MV-4-11 (cell line): ENCODE data around the gene ARHGEF19.
"Not testable (repeated sequence)": the region's sequence is repeated elsewhere in the genome, so short reads cannot be mapped to it uniquely, and the experiment has no call there.

ENCODE experiments used
- DNase-seq: peaks from one replicate; lab custom pipeline; 2025; lab: John Stamatoyannopoulos, UW

The ARHGEF19 gene

GRCh38 chr1:16243936-16244649 lies 31.6 kb upstream of the ARHGEF19 start:
- DNase-seq = peak; percentile 72

- DNase-seq = no peak
These were observed 30.8 kb upstream of the ARHGEF19 start for GRCh38 chr1:16243215-16243610.

GRCh38 chr1:16242556-16243214 lies 30.2 kb upstream of the ARHGEF19 start:
- no peak for DNase-seq

DNA sequence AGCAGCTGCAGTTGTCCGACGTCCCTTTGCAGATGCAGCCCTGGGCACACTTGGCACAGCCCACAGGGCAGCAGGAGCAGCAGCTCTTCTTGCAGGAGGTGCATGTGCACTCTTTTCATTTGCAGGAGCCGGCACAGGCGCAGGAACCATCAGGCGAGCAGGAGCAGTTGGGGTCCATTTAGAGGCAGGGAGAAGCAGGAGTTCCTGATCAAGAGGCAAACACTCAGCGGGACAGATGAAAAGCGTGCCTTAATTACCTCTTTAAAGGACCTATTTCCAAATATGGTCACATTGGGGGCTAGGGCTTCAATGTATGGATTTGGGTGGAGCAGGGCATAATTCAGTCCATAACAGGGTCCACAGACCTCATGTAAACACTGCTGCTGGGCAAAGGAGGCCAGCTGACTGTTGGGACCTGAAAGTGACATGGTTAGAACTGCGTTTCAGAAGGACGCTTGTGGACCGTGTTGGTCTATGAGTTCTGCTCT lies 28.8 kb upstream of the ARHGEF19 start:
- no peak for DNase-seq

DNA sequence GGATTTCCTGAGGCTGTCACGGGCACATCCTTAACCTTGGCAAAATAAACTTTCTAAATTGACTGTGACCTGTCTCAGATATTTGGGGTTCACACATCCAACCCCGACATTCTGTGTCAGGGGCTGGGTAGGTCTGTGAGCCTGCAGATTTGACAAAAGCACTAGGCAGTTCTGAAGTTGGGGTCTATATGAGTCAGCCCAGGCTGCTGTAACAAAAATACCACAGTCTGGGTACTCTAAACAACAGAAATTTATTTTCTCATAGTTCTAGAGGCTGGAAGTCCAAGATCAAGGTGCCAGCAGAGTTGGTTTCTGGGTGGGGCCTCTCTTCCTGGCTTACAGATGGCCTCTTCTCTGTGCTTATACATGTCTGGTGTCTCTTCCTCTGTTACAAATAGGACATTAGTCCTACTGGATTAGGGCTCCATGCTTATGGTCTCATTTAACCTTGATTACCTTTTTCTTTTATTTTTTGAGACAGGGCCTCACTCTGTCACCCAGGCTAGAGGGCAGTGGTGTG lies 27.6 kb upstream of the ARHGEF19 start:
- no peak for DNase-seq

- no peak for DNase-seq
These were observed 24.9 kb upstream of the ARHGEF19 start for GRCh38 chr1:16237343-16237830.

DNA sequence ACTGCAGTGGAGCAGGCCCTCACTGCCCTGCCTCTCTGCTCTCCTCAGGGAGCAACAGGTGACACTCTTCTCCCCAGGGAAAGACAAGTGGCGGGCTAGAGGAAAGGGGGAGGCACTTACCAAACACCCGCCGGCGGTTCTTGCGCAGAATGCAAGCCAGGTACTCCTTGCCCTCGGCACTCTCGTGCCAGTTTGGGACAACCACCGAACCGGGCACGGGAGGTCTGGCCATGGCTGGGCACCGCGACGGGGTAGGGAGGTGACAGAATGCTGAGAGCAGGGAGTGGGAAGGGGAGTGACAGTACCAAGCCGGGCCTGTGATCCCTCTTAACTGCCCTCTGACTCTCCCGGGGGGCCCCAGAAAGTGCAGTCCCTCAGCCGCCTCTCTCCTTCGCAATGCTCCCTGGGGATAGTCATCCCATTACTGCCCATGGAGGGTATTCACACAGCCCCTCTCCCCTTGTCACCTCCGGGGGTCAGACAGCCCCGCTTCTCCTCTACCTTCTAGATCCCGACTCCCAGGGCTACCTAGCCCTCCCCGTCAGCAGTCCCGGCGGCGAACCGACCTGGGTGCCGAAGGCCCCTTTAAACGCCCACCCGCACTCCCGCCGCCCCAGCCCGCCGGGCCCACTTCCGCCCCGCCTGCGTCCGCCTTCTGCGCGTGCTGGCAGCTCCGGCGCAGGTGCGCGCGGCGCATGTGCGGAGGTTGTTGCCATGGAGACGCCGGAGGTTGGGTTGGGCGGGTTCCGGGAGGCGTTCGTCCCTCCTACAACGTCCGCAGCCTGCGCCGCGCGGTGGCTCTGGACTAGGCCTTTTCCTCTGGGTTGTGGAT lies 24.3 kb upstream of the ARHGEF19 start, which contains the start of gene CPLANE2:
Gene CPLANE2, minus strand, starts transcription at position 673 of the 832 bp plus-strand sequence. Its CDS starts 441 bp downstream, at position 232.
- DNase-seq = peak; percentile 78

- DNase-seq = peak; percentile 44
These were observed 23.6 kb upstream of the ARHGEF19 start for GRCh38 chr1:16235944-16236510.

DNA sequence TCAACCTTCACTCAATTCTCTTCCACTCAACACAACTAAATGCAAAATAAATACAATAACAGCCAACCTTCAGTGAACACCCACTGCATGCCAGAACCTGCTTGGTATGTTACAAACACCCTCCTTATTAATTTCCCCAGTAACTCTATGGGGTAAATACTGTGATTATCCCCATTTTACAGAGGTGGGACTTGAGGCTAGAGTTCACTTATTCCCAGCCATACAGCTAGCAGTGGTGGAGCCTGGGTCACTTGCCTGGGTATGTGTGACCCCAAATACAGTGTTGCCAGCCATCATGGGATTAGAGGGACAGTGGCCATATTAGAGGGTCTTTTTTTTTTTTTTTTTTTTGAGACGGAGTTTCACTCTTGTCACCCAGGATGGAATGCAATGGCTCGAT lies 22.9 kb upstream of the ARHGEF19 start:
- no peak for DNase-seq

DNA sequence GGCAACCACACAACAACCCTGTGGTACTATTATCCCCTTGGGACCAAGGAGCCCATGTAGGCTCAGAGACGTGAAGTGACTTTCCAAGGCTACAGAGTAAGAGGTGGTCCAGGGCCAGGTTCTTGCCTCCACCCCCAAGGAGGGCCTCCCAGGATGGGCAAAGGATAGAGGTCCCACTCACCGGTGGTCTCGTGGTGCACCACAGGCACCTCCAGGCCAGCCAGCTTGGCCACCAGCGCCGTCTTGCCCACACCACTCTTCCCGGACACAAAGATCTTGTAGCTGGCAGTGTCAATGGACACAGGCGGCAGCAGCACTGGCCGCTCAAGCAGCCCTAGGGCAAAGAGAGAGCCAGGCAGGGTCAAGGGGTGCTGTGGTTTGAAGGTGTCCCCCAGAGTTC lies 21.0 kb upstream of the ARHGEF19 start:
- no peak for DNase-seq

DNA sequence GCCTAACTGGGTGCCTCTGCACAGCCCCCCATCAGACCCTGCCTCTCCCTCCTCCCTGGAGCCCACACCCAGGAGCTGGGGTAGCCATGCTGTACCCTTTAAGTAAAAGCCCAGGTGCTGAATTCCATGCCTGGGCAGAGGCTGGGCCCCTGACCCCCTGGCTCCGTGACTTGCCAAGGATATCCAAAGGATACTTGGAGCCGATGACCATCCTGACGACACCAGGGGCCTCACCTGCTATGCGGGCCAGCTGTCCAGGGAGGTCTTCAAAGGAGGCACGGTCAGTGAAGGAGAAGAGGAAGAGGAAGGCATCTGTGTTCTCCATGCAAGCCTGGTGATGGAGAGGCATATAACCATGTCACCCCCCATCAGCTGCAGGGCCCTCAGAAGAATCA lies 19.9 kb upstream of the ARHGEF19 start:
- no peak for DNase-seq

GRCh38 chr1:16231331-16232315 lies 19.2 kb upstream of the ARHGEF19 start:
- DNase-seq = no peak

- DNase-seq = no peak
These were observed 18.3 kb upstream of the ARHGEF19 start for GRCh38 chr1:16230744-16231143.

DNA sequence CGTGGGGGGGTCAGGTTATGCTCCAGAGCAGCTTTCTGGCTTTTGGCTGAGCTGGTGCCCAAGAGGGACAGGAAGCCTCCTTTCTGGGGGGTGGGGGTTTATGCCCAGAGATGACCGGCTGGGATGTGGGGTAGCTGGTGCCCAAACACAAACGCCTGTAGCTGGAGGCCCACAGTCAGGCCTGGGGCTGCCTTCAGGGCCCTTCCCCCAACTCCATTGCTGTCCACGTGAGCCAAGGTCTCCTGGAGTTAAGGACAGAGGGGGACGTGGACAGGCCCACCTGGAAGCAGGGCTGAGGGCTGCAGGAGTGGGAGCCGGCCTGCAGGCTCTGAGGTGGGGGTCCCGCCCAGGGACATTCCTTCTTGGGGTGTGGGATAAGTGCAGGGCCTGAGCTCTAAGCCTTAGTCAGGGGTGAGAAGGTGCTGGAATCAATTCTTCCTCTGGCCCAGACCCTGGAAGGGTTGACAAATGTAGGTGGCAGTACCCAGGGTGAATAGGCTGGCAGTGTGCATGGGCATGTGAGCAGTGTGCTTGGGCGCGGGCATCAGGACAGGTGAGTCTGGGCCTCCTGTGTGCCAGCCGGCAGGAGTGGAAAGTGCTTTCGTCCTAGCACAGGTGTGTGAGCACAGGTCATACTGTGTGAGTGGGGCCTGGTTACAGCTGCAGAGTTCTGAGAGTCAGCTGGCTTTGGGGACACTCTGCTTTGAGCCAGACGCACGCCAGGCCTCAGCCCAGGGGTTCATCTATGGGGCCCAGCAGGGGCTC lies 17.7 kb upstream of the ARHGEF19 start:
- DNase-seq = no peak

GRCh38 chr1:16226490-16227179 lies 14.2 kb upstream of the ARHGEF19 start:
- DNase-seq = no peak

DNA sequence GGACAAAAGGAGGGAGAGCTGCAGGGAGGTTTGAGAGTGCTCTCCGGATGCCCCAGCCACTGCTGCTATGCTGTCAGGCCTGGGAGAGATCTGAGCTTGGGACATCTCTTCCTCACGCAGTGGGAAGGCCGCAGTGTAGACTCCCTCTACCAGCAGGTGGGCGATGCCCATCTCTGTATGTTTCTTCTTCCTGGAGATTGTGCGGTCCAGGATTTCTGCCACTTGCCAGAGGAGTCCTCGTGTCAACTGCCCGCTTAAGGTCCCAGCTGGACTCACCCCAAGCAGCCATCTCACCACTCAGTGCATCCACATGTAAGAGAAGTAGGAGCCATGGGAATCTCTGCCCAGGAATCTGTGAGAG lies 13.7 kb upstream of the ARHGEF19 start:
- DNase-seq = no peak

DNA sequence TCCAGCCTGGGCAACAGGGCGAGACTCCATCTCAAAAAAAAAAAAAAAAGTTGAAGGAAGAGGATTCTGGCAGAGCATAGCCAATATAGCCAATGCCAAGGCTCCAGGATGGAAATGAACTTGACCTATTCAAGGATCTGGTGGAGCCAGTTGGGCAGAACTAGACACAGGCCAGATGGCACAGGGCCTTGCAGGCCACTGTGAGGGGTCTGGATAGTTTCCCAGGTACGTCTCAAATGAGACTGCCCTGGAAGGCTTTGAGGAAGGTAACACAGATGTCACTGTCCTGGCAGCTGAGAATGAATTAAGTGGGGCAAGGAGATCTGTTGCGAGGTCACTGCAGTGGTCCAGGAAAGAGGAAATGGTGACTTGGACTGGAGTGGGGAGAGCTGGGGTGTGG lies 12.0 kb upstream of the ARHGEF19 start:
- DNase-seq = peak; percentile 33

DNA sequence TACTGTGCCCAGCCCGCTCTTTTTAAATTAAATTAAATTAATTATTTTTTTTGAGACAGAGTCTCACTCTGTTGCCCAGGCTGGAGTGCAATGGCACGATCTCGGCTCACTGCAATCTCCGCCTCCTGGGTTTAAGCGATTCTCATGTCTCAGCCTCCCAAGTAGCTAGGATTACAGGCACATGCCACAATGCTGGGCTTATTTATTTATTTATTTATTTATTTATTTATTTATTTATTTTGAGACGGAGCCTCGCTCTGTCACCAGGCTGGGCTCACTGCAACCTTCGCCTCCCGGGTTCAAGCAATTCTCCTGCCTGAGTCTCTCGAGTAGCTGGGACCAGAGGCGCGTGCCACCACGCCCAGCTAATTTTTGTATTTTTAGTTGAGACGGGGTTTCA lies 10.3 kb upstream of the ARHGEF19 start:
- DNase-seq = not testable (repeated sequence)

DNA sequence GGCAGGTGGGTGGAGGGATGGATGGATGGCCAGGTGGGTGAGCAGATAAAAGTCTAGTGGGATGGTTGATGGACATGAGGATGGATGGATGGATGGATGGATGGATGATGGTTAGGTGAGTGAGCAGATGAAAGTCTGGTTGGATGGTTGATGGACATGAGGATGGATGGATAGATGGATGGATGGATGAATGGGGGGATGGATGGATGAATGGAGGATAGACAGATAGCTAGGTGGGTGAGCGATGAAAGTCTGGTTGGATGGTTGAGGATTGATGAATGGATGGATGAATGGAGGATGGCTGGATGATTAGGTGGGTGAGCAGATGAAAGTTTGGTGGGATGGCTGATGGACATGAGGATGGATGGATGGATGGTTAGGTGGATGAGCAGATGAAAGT lies 9.0 kb upstream of the ARHGEF19 start:
- DNase-seq = no peak
